Ovary (tissue), 3 donors: ENCODE results near the gene C12orf75.

Experiments
- EP300 ChIP-seq: sonication (generic); formaldehyde crosslinking; IDR thresholded peaks from one replicate; pipeline ENCODE4 v1.6.1; 2017; ENCODE audit warnings: antibody characterized with exemption
- POLR2A ChIP-seq: fragments of 450-650 bp; IDR thresholded peaks from one replicate; pipeline ENCODE4 v1.6.1; 2017; ENCODE audit warnings: antibody characterized with exemption, mild to moderate bottlenecking, moderate library complexity
- TF ChIP-seq, protein P1 (sequence below), 3 donors: fragments of 450-650 bp in 2 of 3; fragments of 200-600 bp in 1 of 3; IDR thresholded peaks; one replicate each; pipeline versions ENCODE4 v1.5.1 to v1.8.0; 2016 to 2022; ENCODE audit warnings: antibody characterized with exemption in 3 of 3, mild to moderate bottlenecking in 1 of 3
- donor health status: DM: no; HTN: no; CAD: no.

DNA sequence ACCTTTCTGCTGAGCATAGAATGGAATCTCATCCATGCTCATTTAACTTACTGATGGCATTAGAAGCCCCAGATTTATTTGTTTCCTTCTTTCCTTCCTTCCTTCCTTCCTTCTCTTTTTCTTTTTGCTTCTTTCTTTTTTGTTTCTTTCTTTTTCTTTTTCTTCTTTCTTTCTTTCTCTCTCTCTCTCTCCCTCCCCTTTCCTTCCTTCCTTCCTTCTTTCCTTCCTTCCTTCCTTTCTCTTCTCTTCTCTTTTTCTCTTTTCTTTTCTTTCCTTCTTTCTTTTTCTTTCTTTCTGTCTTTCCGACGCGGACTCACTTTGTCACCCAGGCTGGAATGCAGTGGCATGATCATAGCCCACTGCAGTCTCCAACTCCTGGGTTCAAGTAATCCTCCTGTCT, 55.9 kb downstream of the C12orf75 start:
- TF ChIP-seq, protein P1, sequence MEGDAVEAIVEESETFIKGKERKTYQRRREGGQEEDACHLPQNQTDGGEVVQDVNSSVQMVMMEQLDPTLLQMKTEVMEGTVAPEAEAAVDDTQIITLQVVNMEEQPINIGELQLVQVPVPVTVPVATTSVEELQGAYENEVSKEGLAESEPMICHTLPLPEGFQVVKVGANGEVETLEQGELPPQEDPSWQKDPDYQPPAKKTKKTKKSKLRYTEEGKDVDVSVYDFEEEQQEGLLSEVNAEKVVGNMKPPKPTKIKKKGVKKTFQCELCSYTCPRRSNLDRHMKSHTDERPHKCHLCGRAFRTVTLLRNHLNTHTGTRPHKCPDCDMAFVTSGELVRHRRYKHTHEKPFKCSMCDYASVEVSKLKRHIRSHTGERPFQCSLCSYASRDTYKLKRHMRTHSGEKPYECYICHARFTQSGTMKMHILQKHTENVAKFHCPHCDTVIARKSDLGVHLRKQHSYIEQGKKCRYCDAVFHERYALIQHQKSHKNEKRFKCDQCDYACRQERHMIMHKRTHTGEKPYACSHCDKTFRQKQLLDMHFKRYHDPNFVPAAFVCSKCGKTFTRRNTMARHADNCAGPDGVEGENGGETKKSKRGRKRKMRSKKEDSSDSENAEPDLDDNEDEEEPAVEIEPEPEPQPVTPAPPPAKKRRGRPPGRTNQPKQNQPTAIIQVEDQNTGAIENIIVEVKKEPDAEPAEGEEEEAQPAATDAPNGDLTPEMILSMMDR (IDR thresholded peaks at IDR 0.05), result no peak
- TF ChIP-seq POLR2A (no peak), EP300 (no peak)
